Inferior parietal cortex (tissue), 1 donor: ENCODE measurements around the gene B3GAT3.
"Not testable (repeated sequence)": the region's sequence is repeated elsewhere in the genome, so short reads cannot be mapped to it uniquely, and the experiment has no call there.

Source experiments
- DNase-seq: peaks from one replicate; pipeline ENCODE4 v3.0.0-alpha.2; 2016; ENCODE audit errors: extremely low spot score

Gene B3GAT3

GRCh38 chr11:62621567-62622470 is at the start of gene B3GAT3:
Gene B3GAT3 (minus strand): TSS chr11:62621986. CDS start chr11:62621947, 39 bp downstream.
- peak; percentile 97 for DNase-seq

- no peak for DNase-seq
These were observed 49.4 kb upstream of the B3GAT3 start for GRCh38 chr11:62671236-62671607.

- DNase-seq = no peak
These were observed 47.8 kb upstream of the B3GAT3 start for GRCh38 chr11:62669420-62670161.

- no peak for DNase-seq
These were observed 45.7 kb upstream of the B3GAT3 start for GRCh38 chr11:62667460-62667859.

GRCh38 chr11:62666259-62666926 is 44.6 kb upstream of the B3GAT3 start:
- DNase-seq = no peak

- DNase-seq = no peak
These were observed 43.9 kb upstream of the B3GAT3 start for GRCh38 chr11:62665599-62666258.

GRCh38 chr11:62665075-62665598 is 43.4 kb upstream of the B3GAT3 start, which contains the start of the genes C11orf98 and CSKMT:
Gene C11orf98 (minus strand): TSS chr11:62665210. CDS start chr11:62665169, 41 bp downstream.
Gene CSKMT (plus strand): TSS chr11:62665312. CDS start chr11:62665880, 568 bp downstream.
- DNase-seq = peak; percentile 97

GRCh38 chr11:62664405-62665074 is 42.8 kb upstream of the B3GAT3 start:
- DNase-seq = peak; percentile 35

GRCh38 chr11:62656796-62657429 is 35.1 kb upstream of the B3GAT3 start:
- DNase-seq = no peak

- DNase-seq = no peak
These were observed 32.5 kb upstream of the B3GAT3 start for GRCh38 chr11:62654297-62654696.

- no peak for DNase-seq
These were observed 30.6 kb upstream of the B3GAT3 start for GRCh38 chr11:62652161-62653006.

- not testable (repeated sequence) for DNase-seq
These were observed 28.5 kb upstream of the B3GAT3 start for GRCh38 chr11:62650283-62650682.

GRCh38 chr11:62649486-62649885 is 27.7 kb upstream of the B3GAT3 start:
- no peak for DNase-seq

GRCh38 chr11:62648967-62649364 is 27.2 kb upstream of the B3GAT3 start:
- no peak for DNase-seq

- DNase-seq = no peak
These were observed 26.6 kb upstream of the B3GAT3 start for GRCh38 chr11:62648185-62648966.

GRCh38 chr11:62647609-62648005 is 25.8 kb upstream of the B3GAT3 start:
- no peak for DNase-seq

- no peak for DNase-seq
These were observed 25.2 kb upstream of the B3GAT3 start for GRCh38 chr11:62646825-62647608.
